Mesenchymal stem cell (in vitro differentiated cells and primary cell): ENCODE data around the gene ASB10.

Source experiments
- DNase-seq: peaks from one replicate; pipeline ENCODE4 v3.0.0-alpha.2; 2013
- H2AFZ ChIP-seq: one replicate; pipeline ENCODE4 v1.6.1; 2013; ENCODE audit warnings: low read depth, mild to moderate bottlenecking, control low read depth, inconsistent platforms, low read length, moderate library complexity
- H2AK5ac ChIP-seq: 2 replicates; pipeline ENCODE4 v1.6.1; 2013; ENCODE audit warnings: low read length, moderate library complexity, mild to moderate bottlenecking, inconsistent platforms; ENCODE audit not compliant: severe bottlenecking
- H2BK120ac ChIP-seq: one replicate; pipeline ENCODE4 v1.6.1; 2013; ENCODE audit warnings: low read depth, mild to moderate bottlenecking, inconsistent platforms, low read length, moderate library complexity
- H2BK12ac ChIP-seq, 2 experiments: one replicate each; pipeline ENCODE4 v1.6.1; 2013; ENCODE audit warnings: inconsistent platforms in 2 of 2, low read length in 2 of 2, mild to moderate bottlenecking in 2 of 2, moderate library complexity in 2 of 2, control low read depth in 1 of 2
- H2BK15ac ChIP-seq: one replicate; pipeline ENCODE4 v1.6.1; 2013; ENCODE audit warnings: mild to moderate bottlenecking, low read depth, inconsistent platforms; ENCODE audit not compliant: poor library complexity, severe bottlenecking
- H2BK5ac ChIP-seq: 2 replicates; pipeline ENCODE4 v1.6.1; 2013; ENCODE audit warnings: low read depth, mild to moderate bottlenecking, low read length, control low read depth, inconsistent platforms; ENCODE audit not compliant: poor library complexity, severe bottlenecking
- H3K14ac ChIP-seq, 2 experiments: one replicate each; pipeline ENCODE4 v1.6.1; 2013; ENCODE audit warnings: inconsistent platforms in 2 of 2, low read length in 2 of 2, control low read depth in 1 of 2, mild to moderate bottlenecking in 1 of 2, moderate library complexity in 1 of 2
- H3K18ac ChIP-seq, 2 experiments: one replicate each; pipeline ENCODE4 v1.6.1; 2013; ENCODE audit warnings: inconsistent platforms in 2 of 2, low read length in 2 of 2, control low read depth in 1 of 2, low read depth in 1 of 2, mild to moderate bottlenecking in 1 of 2
- H3K23ac ChIP-seq, 2 experiments: one replicate each; pipeline ENCODE4 v1.6.1; 2013; ENCODE audit warnings: inconsistent platforms in 2 of 2, low read length in 2 of 2, mild to moderate bottlenecking in 2 of 2, moderate library complexity in 2 of 2, control low read depth in 1 of 2
- H3K27ac ChIP-seq: 2 replicates; pipeline ENCODE4 v1.5.1; 2013; ENCODE audit warnings: mild to moderate bottlenecking, moderate library complexity, low read length, control low read depth, inconsistent platforms; ENCODE audit not compliant: poor library complexity, severe bottlenecking
- H3K27me3 ChIP-seq, 2 experiments: 2 replicates each; pipeline versions ENCODE4 v1.6.1 to v1.7.0; 2013; ENCODE audit warnings: low read length in 2 of 2, mild to moderate bottlenecking in 2 of 2, moderate library complexity in 2 of 2, control low read depth in 1 of 2, inconsistent platforms in 1 of 2; ENCODE audit not compliant: control insufficient read depth in 1 of 2, insufficient read depth in 1 of 2
- H3K36me3 ChIP-seq, 2 experiments: 2 replicates each; pipeline versions ENCODE4 v1.6.1 to v1.7.0; 2013; ENCODE audit warnings: low read length in 2 of 2, control low read depth in 1 of 2, inconsistent platforms in 1 of 2, low read depth in 1 of 2, mild to moderate bottlenecking in 1 of 2; ENCODE audit not compliant: insufficient read depth in 2 of 2, control insufficient read depth in 1 of 2
- H3K4ac ChIP-seq, 2 experiments: one replicate each; pipeline ENCODE4 v1.6.1; 2013; ENCODE audit warnings: inconsistent platforms in 2 of 2, low read length in 2 of 2, mild to moderate bottlenecking in 2 of 2, moderate library complexity in 2 of 2, control low read depth in 1 of 2, low read depth in 1 of 2
- H3K4me1 ChIP-seq: 2 replicates; pipeline ENCODE4 v1.6.1; 2013; ENCODE audit warnings: low read depth, low read length, control low read depth; ENCODE audit not compliant: control insufficient read depth, insufficient read depth
- H3K4me2 ChIP-seq: 2 replicates; pipeline ENCODE4 v1.6.1; 2013; ENCODE audit warnings: low read length, mild to moderate bottlenecking, inconsistent platforms; ENCODE audit not compliant: poor library complexity, severe bottlenecking
- H3K4me3 ChIP-seq, 2 experiments: 2 replicates each; pipeline versions ENCODE4 v1.5.1 to v1.7.0; 2013; ENCODE audit warnings: low read length in 2 of 2, mild to moderate bottlenecking in 2 of 2, control low read depth in 1 of 2, low read depth in 1 of 2; ENCODE audit not compliant: insufficient read depth in 1 of 2
- H3K79me1 ChIP-seq: replicated peaks from 2 replicates; pipeline ENCODE4 v1.6.1; 2013; ENCODE audit warnings: mild to moderate bottlenecking, control low read depth, low read length, inconsistent platforms; ENCODE audit not compliant: poor library complexity, severe bottlenecking
- H3K9ac ChIP-seq: 2 replicates; pipeline ENCODE4 v1.7.0; 2013; ENCODE audit warnings: mild to moderate bottlenecking, low read length, moderate library complexity
- H3K9me3 ChIP-seq: 2 replicates; pipeline ENCODE4 v1.7.0; 2013; ENCODE audit warnings: mild to moderate bottlenecking, low read length; ENCODE audit not compliant: control insufficient read depth
- H4K8ac ChIP-seq: one replicate; pipeline ENCODE4 v1.6.1; 2013; ENCODE audit warnings: inconsistent platforms, mild to moderate bottlenecking, low read length, moderate library complexity
- H4K91ac ChIP-seq: one replicate; pipeline ENCODE4 v1.6.1; 2013; ENCODE audit warnings: mild to moderate bottlenecking, low read length, inconsistent platforms
- WGBS: methylation state at CpG from one replicate; pipeline ENCODE4 v1.1.7; 2013; ENCODE audit warnings: mixed read lengths; 5-methylcytosine and 5-hydroxymethylcytosine counted together

The ASB10 gene

DNA sequence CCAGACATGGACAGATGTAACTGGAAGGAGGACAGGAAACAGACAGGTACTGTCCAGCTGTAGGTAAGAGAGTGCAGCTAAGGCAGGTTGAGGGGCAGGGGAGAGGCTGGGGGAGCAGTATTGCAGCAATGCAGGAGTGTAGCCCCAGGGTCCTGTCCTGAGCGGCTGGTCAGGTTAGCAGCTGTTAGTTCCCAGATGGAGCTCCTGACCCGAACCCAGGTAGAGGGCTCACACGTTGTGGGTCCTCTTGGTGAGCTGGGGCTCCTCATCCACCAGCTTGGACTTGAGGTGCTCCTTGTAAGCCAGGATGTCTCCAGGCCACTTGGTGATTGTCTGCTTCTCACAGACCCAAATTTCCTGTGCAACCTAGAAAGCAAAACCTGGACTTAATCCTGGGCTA, 26.8 kb upstream of the ASB10 start:
- Histone ChIP-seq H3K36me3 (peaks cover 57 to 70% of the 10 kb centered on the region in 2 experiments), H3K79me1 (peaks cover 14% of the 10 kb centered on the region), H2BK120ac (no peak overlapping the region), H2AK5ac (no peak overlapping the region), H3K9ac (no peak overlapping the region), H3K27ac (no peak overlapping the region), H2BK5ac (no peak overlapping the region), H2BK15ac (no peak overlapping the region), H3K27me3 (no peaks in the 10 kb centered on the region), H3K4me1 (no peaks in the 10 kb centered on the region), H3K4me2 (no peak overlapping the region), H3K9me3 (no peaks in the 10 kb centered on the region), H3K14ac (no peak overlapping the region), H4K91ac (no peak overlapping the region), H3K4me3 (no peak overlapping the region), H2AFZ (no peak overlapping the region), H2BK12ac (no peak overlapping the region), H3K23ac (no peak overlapping the region), H3K4ac (no peak overlapping the region), H3K18ac (no peak overlapping the region), H4K8ac (no peak overlapping the region)
- WGBS: 99% methylated on average over 3 of the region's 3 CpGs
- no peak for DNase-seq

DNA sequence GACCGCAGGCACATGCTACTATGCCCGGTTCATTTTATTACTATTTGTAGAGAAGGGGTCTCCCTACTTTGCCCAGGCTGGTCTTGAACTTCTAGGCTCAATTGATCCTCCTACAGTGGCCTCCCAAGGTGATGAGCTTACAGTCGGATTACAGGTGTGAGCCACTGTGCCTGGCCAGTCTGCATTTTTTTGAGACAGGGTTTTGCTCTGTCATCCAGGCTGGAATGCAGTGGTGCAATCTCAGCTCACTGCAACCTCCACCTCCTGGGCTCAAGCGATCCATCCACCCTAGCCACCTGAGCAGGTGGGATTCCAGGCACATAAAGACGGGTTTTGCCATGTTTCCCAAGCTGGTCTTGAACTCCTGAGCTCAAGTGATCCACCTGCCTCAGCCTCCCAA, 25.6 kb upstream of the ASB10 start:
- Histone ChIP-seq H3K79me1 (peaks cover 7% of the 10 kb centered on the region), H3K27me3 (peaks cover 6 to 10% of the 10 kb centered on the region in 2 experiments), H3K4me3 (no peak overlapping the region), H4K91ac (no peak overlapping the region), H3K4me1 (no peaks in the 10 kb centered on the region), H2AFZ (no peak overlapping the region), H3K9ac (no peak overlapping the region), H3K14ac (no peak overlapping the region), H3K4me2 (no peak overlapping the region), H2BK5ac (no peak overlapping the region), H2BK12ac (no peak overlapping the region), H3K4ac (no peak overlapping the region), H4K8ac (no peak overlapping the region), H3K27ac (no peak overlapping the region), H2BK120ac (no peak overlapping the region), H3K23ac (no peak overlapping the region), H3K9me3 (no peaks in the 10 kb centered on the region), H3K18ac (no peak overlapping the region), H2AK5ac (no peak overlapping the region), H3K36me3 (peaks cover 45 to 58% of the 10 kb centered on the region in 2 experiments), H2BK15ac (no peak overlapping the region)
- no peak for DNase-seq
- WGBS: 91% methylated on average over 5 of the region's 5 CpGs

DNA sequence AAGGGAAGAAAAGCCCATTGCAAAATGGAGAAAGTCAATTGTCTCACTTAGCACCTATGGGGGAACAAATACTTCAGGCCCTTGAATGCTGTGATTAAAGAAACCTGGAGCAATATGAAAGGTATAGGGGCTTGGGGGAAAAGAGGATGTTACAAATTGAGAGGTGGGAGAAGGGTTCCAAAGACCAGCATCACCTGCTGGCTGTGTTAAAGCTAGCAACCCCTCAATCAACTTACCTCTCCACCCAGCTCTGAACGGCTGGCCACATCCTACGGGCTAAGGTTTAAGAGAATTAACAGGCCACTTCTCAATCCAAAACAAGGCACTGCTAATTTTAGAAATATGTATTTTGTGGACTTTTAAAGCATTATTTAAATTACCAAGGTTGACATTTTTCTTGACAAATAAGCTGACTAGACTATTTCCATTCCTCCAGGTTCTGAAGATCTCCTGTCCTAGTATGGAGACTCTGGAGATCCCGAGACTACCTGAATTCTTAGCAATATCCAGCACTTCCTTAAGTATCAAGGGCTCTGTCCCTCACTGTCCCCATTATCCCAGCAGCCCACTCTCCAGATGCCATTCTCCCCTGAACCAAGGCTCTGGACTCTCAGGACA, 24.2 kb upstream of the ASB10 start:
- no peak for DNase-seq
- Histone ChIP-seq H3K4me1 (no peaks in the 10 kb centered on the region), H4K91ac (no peak overlapping the region), H3K18ac (no peak overlapping the region), H3K4me2 (no peak overlapping the region), H3K4me3 (no peak overlapping the region), H3K9me3 (no peaks in the 10 kb centered on the region), H3K4ac (no peak overlapping the region), H3K14ac (no peak overlapping the region), H3K27me3 (peaks cover 8 to 24% of the 10 kb centered on the region in 2 experiments), H2BK15ac (no peak overlapping the region), H2BK5ac (no peak overlapping the region), H3K36me3 (peaks cover 34 to 44% of the 10 kb centered on the region in 2 experiments), H3K9ac (no peak overlapping the region), H2AFZ (no peak overlapping the region), H2BK120ac (no peak overlapping the region), H3K23ac (no peak overlapping the region), H2BK12ac (no peak overlapping the region), H3K79me1 (peaks cover 7% of the 10 kb centered on the region), H3K27ac (no peak overlapping the region), H4K8ac (peak overlapping the region; percentile 7), H2AK5ac (no peak overlapping the region)
- 90% methylated on average over 1 of the region's 3 CpGs for WGBS

DNA sequence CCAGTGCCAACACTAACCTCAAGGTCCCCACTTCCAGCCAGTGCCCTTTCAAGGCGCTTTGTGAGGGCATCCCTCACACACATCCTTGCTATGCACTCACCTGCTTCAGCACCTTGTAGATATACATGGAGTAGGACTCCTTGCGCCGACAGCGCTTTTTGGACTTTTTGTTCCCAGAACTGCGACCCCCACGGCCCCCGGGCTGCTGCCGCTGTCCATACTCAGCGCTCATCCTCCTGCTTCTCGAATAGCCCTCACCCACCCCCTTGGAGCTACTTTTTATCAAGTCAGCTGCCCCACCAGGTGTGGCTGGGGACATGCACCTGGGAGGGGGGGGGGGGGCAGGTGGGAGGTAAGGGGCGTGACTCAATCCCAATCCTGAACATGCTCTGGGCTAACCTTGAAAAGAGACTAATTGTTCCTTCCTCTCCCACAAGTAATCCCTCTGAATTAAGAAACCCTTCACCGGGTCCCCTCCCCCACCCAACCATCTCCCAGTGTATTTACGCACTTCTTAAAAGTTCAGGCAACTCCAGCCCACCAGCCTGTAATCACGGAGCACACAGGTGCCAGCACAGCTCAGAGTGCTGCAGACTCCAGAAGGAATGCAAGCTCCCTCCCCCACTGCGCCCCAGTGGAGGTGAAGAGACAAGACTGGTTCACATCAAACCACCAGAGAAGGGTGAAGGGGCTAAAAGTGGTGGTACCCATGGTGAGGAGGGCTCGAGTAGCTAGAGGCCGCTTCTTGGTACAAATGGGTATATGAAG, 23.2 kb upstream of the ASB10 start, which contains the start of gene H2BK1:
H2BK1 (minus strand) TSS at position 402 of the 768 bp plus-strand sequence; CDS start at position 232, 170 bp downstream.
- no peak within 1 kb of the TSS for H3K14ac ChIP-seq
- 87% methylated on average over 12 of the region's 17 CpGs for WGBS
- no peak within 1 kb of the TSS for H2BK120ac ChIP-seq
- H4K8ac ChIP-seq: no peak within 1 kb of the TSS
- peaks cover 2% of the 10 kb centered on the region for H3K79me1 ChIP-seq
- H3K9ac ChIP-seq: no peak within 1 kb of the TSS
- H3K4me3 ChIP-seq: no peak within 1 kb of the TSS
- H3K4me2 ChIP-seq: no peak within 1 kb of the TSS
- H2BK12ac ChIP-seq: no peak within 1 kb of the TSS
- H3K23ac ChIP-seq: no peak within 1 kb of the TSS
- no peak within 1 kb of the TSS for H3K27ac ChIP-seq
- H2AFZ ChIP-seq: no peak within 1 kb of the TSS
- H2BK5ac ChIP-seq: no peak within 1 kb of the TSS
- H3K4ac ChIP-seq: no peak within 1 kb of the TSS
- no peak within 1 kb of the TSS for H2AK5ac ChIP-seq
- no peak within 1 kb of the TSS for H2BK15ac ChIP-seq
- no peaks in the 10 kb centered on the region for H3K9me3 ChIP-seq
- peaks cover 15 to 34% of the 10 kb centered on the region in 2 experiments for H3K27me3 ChIP-seq
- H4K91ac ChIP-seq: no peak within 1 kb of the TSS
- no peak within 1 kb of the TSS for H3K18ac ChIP-seq
- peaks cover 28 to 34% of the 10 kb centered on the region in 2 experiments for H3K36me3 ChIP-seq
- DNase-seq: no peak
- no peaks in the 10 kb centered on the region for H3K4me1 ChIP-seq
